Spleen (tissue), 11 donors: ENCODE measurements around the gene DUSP5. TPM values are rescaled to one million over a fixed set of nuclear protein-coding genes. Genes with fewer than 3 reads are reported as not detected.

Source experiments
- DNase-seq: peaks from one replicate; pipeline ENCODE4 v3.0.0-alpha.2; 2020
- H3K27ac ChIP-seq, 8 donors: fragments of 200-600 bp; sonication (generic) in 7 of 8; 1 replicate in 4 of 8; 2 replicates in 4 of 8; pipeline versions ENCODE4 v1.5.0 to v1.8.0; 2016 to 2021; ENCODE audit warnings: inconsistent platforms in 4 of 8, mild to moderate bottlenecking in 4 of 8, moderate library complexity in 1 of 8
- H3K27me3 ChIP-seq, 7 donors: fragments of 200-600 bp; sonication (generic) in 6 of 7; replicated peaks in 1 of 7; 1 replicate in 4 of 7; 2 replicates in 3 of 7; pipeline versions ENCODE4 v1.5.0 to v1.8.0; 2016 to 2021; ENCODE audit warnings: inconsistent platforms in 3 of 7, mild to moderate bottlenecking in 1 of 7
- H3K36me3 ChIP-seq, 6 donors: fragments of 200-600 bp; sonication (generic) in 5 of 6; 1 replicate in 4 of 6; 2 replicates in 2 of 6; pipeline versions ENCODE4 v1.5.0 to v1.8.0; 2016 to 2021; ENCODE audit warnings: inconsistent platforms in 2 of 6
- H3K4me1 ChIP-seq, 6 donors: fragments of 200-600 bp; sonication (generic) in 5 of 6; 1 replicate in 3 of 6; 2 replicates in 3 of 6; pipeline versions ENCODE4 v1.5.0 to v1.8.0; 2016 to 2021; ENCODE audit warnings: inconsistent platforms in 3 of 6
- H3K4me3 ChIP-seq, 8 donors: fragments of 200-600 bp; sonication (generic) in 7 of 8; 1 replicate in 4 of 8; 2 replicates in 4 of 8; pipeline versions ENCODE4 v1.5.0 to v1.8.0; 2016 to 2021; ENCODE audit warnings: inconsistent platforms in 4 of 8, mild to moderate bottlenecking in 4 of 8, moderate library complexity in 2 of 8
- H3K9me3 ChIP-seq, 8 donors: fragments of 200-600 bp; sonication (generic) in 7 of 8; 1 replicate in 4 of 8; 2 replicates in 4 of 8; pipeline versions ENCODE4 v1.5.0 to v1.8.0; 2016 to 2021; ENCODE audit warnings: inconsistent platforms in 4 of 8
- POLR2A ChIP-seq, 3 donors: fragments of 450-650 bp; IDR thresholded peaks; one replicate each; pipeline ENCODE4 v1.5.1; 2017; ENCODE audit warnings: antibody characterized with exemption in 3 of 3, mild to moderate bottlenecking in 1 of 3
- POLR2AphosphoS5 ChIP-seq, 3 donors: sonication (generic); formaldehyde crosslinking; IDR thresholded peaks; one replicate each; pipeline ENCODE4 v1.5.1; 2017; ENCODE audit warnings: antibody characterized with exemption in 3 of 3
- WGBS, 5 donors: extraction: QIAGEN DNeasy Blood & Tissue Kit in 3 of 5; methylation state at CpG; one replicate each; pipeline versions ENCODE4 v1.1.5 to v1.1.7; 2013 to 2018; 5-methylcytosine and 5-hydroxymethylcytosine counted together
- intact Hi-C: fragments of 100-400 bp; cut with DNase I; formaldehyde crosslinking; loops from one replicate; pipeline ENCODE4 v1.15.0; 2023; ENCODE audit warnings: low total_unique reads
- polyA plus RNA-seq, 3 donors: library from polyadenylated mRNA; stranded (reverse); fragments of 200-250 nt; gene quantifications; one replicate each; pipeline ENCODE4 v1.2.1, GENCODE V29; 2013
- total RNA-seq, 7 donors: library from RNA; depleted of rRNA in 3 of 7; stranded (reverse); fragments of >200 nt in 3 of 7; fragmentation: NEBNext Ultra II Directional in 4 of 7; extraction: Animal tissue kit (Norgen Biotek cat#: 25700) in 4 of 7; gene quantifications; one replicate each; pipeline versions ENCODE4 v1.1.0 to v1.2.1, GENCODE V29; 2016 to 2021
- TF ChIP-seq, protein P1 (sequence below), 11 experiments: fragments of 200-600 bp in 7 of 11; fragments of 450-650 bp in 4 of 11; sonication (generic) in 4 of 11; IDR thresholded peaks in 8 of 11; conservative IDR thresholded peaks in 3 of 11; 1 replicate in 7 of 11; 2 replicates in 4 of 11; pipeline versions ENCODE4 v1.4.0 to v1.8.0; 2016 to 2021; ENCODE audit warnings: antibody characterized with exemption in 11 of 11, inconsistent platforms in 4 of 11, mild to moderate bottlenecking in 1 of 11
- donor health status: healthy with polysubstance abuse.
- donor health status: DM: no; HTN: no; CAD: no; lungs with moderate emphysema.
- donor health status: DM: no; HTN: no; CAD: no.
- donor health status: Bipolar disorder and iron deficiency.
- donor health status: healthy.
- donor health status: DM: no; HTN: no; CAD: no.
- donor health status: DM: yes; HTN: yes; CAD: no.

DUSP5 gene
- total and polyA plus RNA-seq, 10 donors: 9.7 to 71.8 (median 30.6) TPM

- Histone ChIP-seq H3K4me1 (peaks cover 61 to 94% (median 89%) of the 10 kb centered on the region in 6 donors), H3K36me3 (peaks cover 0 to 7% (median 0%) of the 10 kb centered on the region in 6 donors), H3K27me3 (peaks cover 0 to 24% (median 0%) of the 10 kb centered on the region in 7 donors), H3K27ac (peak overlapping the region; percentile 24 to 95 (median 89)), H3K4me3 (peak overlapping the region; percentile 22 to 75 (median 66)), H3K9me3 (no peaks in the 10 kb centered on the region)
- intact Hi-C loops: loop anchor here (5.0 kb wide), 1 partner anchor 194 kb away; no protein-coding TSS in a partner anchor
- WGBS, 5 donors: 35 to 48% (median 41%) methylated on average over 9 of the region's 9 CpGs
- peak; percentile 85 for DNase-seq
- TF ChIP-seq POLR2A (IDR thresholded peaks at IDR 0.05) (no peak), POLR2AphosphoS5 (IDR thresholded peaks at IDR 0.05) (peak; percentile 68 to 79 (median 77))
Observed at GRCh38 chr10:110501142-110501937, 3.6 kb downstream of the DUSP5 start.

DNA sequence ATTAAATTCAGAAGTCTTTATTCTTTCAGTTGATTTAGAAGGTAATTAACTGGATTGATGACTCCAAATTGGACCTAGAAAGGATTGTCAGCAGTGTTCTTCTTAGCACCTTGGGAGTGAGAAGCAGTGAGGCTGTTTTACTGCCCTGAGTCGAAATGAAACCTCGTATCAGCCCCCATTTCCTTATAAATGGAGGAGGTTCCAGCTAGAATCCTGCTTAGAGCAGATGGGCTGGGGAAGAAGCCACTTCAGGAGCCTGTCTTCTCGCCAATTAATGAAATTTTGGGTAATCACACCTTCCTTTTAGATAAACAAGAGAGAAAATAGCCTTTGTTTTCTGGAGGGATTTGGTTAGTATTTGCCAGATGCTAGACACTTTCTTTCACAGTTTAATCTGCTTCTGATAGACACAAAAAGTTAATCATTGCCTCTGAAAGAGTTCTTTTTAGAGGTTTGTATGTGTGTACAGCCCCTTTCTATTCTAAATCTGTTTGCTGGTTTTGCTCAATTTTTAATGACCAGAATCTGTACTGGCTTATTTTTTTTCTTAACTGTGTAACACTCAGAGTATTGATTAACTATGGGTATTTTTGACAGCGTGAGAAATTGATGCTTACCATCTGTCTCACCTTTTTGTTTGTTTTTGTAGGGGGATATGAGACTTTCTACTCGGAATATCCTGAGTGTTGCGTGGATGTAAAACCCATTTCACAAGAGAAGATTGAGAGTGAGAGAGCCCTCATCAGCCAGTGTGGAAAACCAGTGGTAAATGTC, 4.6 kb downstream of the DUSP5 start:
- 54 to 70% (median 63%) methylated on average over 6 of the region's 6 CpGs for WGBS, 5 donors
- Histone ChIP-seq H3K27ac (peak overlapping the region; percentile 38 to 95 (median 84)), H3K4me1 (peaks cover 61 to 93% (median 84%) of the 10 kb centered on the region in 6 donors), H3K4me3 (peak overlapping the region in 2 of 8 donors; percentile 66 to 75), H3K27me3 (peaks cover 0 to 18% (median 0%) of the 10 kb centered on the region in 7 donors), H3K9me3 (no peaks in the 10 kb centered on the region), H3K36me3 (peaks cover 0 to 16% (median 4%) of the 10 kb centered on the region in 6 donors)
- no peak for DNase-seq
- intact Hi-C loops: loop anchor here (5.0 kb wide), 1 partner anchor 195 kb away; no protein-coding TSS in a partner anchor
- TF ChIP-seq, protein P1, sequence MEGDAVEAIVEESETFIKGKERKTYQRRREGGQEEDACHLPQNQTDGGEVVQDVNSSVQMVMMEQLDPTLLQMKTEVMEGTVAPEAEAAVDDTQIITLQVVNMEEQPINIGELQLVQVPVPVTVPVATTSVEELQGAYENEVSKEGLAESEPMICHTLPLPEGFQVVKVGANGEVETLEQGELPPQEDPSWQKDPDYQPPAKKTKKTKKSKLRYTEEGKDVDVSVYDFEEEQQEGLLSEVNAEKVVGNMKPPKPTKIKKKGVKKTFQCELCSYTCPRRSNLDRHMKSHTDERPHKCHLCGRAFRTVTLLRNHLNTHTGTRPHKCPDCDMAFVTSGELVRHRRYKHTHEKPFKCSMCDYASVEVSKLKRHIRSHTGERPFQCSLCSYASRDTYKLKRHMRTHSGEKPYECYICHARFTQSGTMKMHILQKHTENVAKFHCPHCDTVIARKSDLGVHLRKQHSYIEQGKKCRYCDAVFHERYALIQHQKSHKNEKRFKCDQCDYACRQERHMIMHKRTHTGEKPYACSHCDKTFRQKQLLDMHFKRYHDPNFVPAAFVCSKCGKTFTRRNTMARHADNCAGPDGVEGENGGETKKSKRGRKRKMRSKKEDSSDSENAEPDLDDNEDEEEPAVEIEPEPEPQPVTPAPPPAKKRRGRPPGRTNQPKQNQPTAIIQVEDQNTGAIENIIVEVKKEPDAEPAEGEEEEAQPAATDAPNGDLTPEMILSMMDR (IDR thresholded peaks at IDR 0.05 in 8 of 11, conservative IDR thresholded peaks at IDR 0.05 in 3 of 11): no peak
- no peak for TF ChIP-seq POLR2A (IDR thresholded peaks at IDR 0.05)
- TF ChIP-seq POLR2AphosphoS5 (IDR thresholded peaks at IDR 0.05): no peak

DNA sequence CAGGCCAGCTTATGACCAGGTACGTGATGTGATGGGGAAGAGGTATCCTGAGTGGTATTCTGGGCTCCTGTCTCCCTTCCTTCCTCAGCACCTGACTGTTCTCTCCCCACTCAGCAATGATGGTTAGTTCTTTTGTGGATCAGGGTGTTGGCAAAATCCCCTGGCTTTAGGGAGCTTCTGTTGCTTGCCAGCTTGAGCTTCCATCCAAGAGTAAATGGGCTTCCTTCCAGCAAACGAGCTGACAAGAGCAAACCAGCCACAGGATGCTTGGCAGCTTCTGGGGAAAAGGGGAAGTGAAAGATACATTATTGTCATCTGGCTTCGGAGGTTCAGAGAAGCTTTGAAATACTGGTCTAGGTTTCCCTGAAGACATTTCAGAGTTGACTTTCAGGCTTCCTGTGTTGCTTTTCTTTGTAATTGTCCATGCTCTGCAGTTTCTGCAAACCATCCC, 5.2 kb downstream of the DUSP5 start:
- WGBS, 5 donors: 6 to 17% (median 11%) methylated on average over 3 of the region's 3 CpGs
- intact Hi-C loops: loop anchor here (5.0 kb wide), 1 partner anchor 196 kb away; no protein-coding TSS in a partner anchor
- H3K27me3 ChIP-seq: peaks cover 0 to 18% (median 0%) of the 10 kb centered on the region in 7 donors
- TF ChIP-seq, protein P1 (IDR thresholded peaks at IDR 0.05 in 8 of 11, conservative IDR thresholded peaks at IDR 0.05 in 3 of 11): no peak
- peak in 1 of 3 donors; percentile 85 for TF ChIP-seq POLR2AphosphoS5 (IDR thresholded peaks at IDR 0.05)
- no peak for DNase-seq
- peaks cover 0 to 22% (median 10%) of the 10 kb centered on the region in 6 donors for H3K36me3 ChIP-seq
- peaks cover 65 to 97% (median 89%) of the 10 kb centered on the region in 6 donors for H3K4me1 ChIP-seq
- no peaks in the 10 kb centered on the region for H3K9me3 ChIP-seq
- peak overlapping the region; percentile 38 to 95 (median 84) for H3K27ac ChIP-seq
- H3K4me3 ChIP-seq: peak overlapping the region in 1 of 8 donors; percentile 34

GRCh38 chr10:110503528-110504110, 5.9 kb downstream of the DUSP5 start:
- Histone ChIP-seq H3K27ac (peak overlapping the region; percentile 44 to 95 (median 84)), H3K4me3 (peak overlapping the region in 1 of 8 donors; percentile 34), H3K9me3 (no peaks in the 10 kb centered on the region), H3K4me1 (peaks cover 68 to 100% (median 94%) of the 10 kb centered on the region in 6 donors), H3K36me3 (peaks cover 0 to 29% (median 16%) of the 10 kb centered on the region in 6 donors), H3K27me3 (peaks cover 0 to 12% (median 0%) of the 10 kb centered on the region in 7 donors)
- TF ChIP-seq, protein P1 (IDR thresholded peaks at IDR 0.05 in 8 of 11, conservative IDR thresholded peaks at IDR 0.05 in 3 of 11): no peak
- no peak for TF ChIP-seq POLR2AphosphoS5 (IDR thresholded peaks at IDR 0.05)
- TF ChIP-seq POLR2A (IDR thresholded peaks at IDR 0.05): no peak
- WGBS, 5 donors: 28 to 41% (median 31%) methylated on average over 4 of the region's 4 CpGs
- intact Hi-C loops: loop anchor here (5.0 kb wide), 1 partner anchor 196 kb away; no protein-coding TSS in a partner anchor
- no peak for DNase-seq
